Activated naive CD8-positive, alpha-beta T cell treated with anti-CD3 and anti-CD28 coated beads for 36 hours (primary cell): ENCODE measurements around the gene PHF21A. TPM values are rescaled to one million over a fixed set of nuclear protein-coding genes. Genes with fewer than 3 reads are reported as not detected.

Source experiments
- DNase-seq: peaks from one replicate; pipeline ENCODE4 v3.0.0; 2021
- H3K27ac Mint-ChIP-seq: one replicate; pipeline ENCODE4 v1.8.0; 2022; ENCODE audit warnings: mild to moderate bottlenecking, moderate library complexity, mixed read lengths
- H3K27me3 Mint-ChIP-seq: one replicate; pipeline ENCODE4 v1.8.0; 2022; ENCODE audit warnings: mild to moderate bottlenecking, mixed read lengths
- H3K36me3 Mint-ChIP-seq: one replicate; pipeline ENCODE4 v1.8.0; 2021; ENCODE audit warnings: mild to moderate bottlenecking, mixed read lengths
- H3K4me1 Mint-ChIP-seq: one replicate; pipeline ENCODE4 v1.8.0; 2021; ENCODE audit warnings: mixed read lengths
- H3K4me3 Mint-ChIP-seq: one replicate; pipeline ENCODE4 v1.8.0; 2022; ENCODE audit warnings: mild to moderate bottlenecking, moderate library complexity, mixed read lengths
- H3K9me3 Mint-ChIP-seq: one replicate; pipeline ENCODE4 v1.8.0; 2022; ENCODE audit warnings: mixed read lengths
- total RNA-seq, 2 experiments: library from RNA; stranded (reverse); gene quantifications; one replicate each; pipeline ENCODE4 v1.2.3, GENCODE V29; 2021

PHF21A gene
- total RNA-seq = 10 to 100 TPM; 24.8 to 29.7 TPM

GRCh38 chr11:46121301-46121723 is at the start of gene PHF21A:
Gene PHF21A (minus strand): TSS chr11:46121454. CDS start chr11:46084219, 37,235 bp downstream.
- H3K4me3 Mint-ChIP-seq = peak within 1 kb of the TSS; percentile 89
- DNase-seq = peak; percentile 96
- peaks cover 42% of the 10 kb centered on the region for H3K4me1 Mint-ChIP-seq
- H3K27me3 Mint-ChIP-seq = no peaks in the 10 kb centered on the region
- peaks cover 1% of the 10 kb centered on the region for H3K36me3 Mint-ChIP-seq
- peak within 1 kb of the TSS; percentile 93 for H3K27ac Mint-ChIP-seq
- H3K9me3 Mint-ChIP-seq = no peaks in the 10 kb centered on the region

- peak overlapping the region; percentile 22 for H3K27ac Mint-ChIP-seq
Observed at GRCh38 chr11:46170797-46171196, 49.5 kb upstream of the PHF21A start.

GRCh38 chr11:46162700-46163099 is 41.4 kb upstream of the PHF21A start:
- peak; percentile 9 for DNase-seq
- peaks cover 44% of the 10 kb centered on the region for H3K27me3 Mint-ChIP-seq
- H3K4me3 Mint-ChIP-seq = no peak overlapping the region

More at GRCh38 chr11:46170797-46171196, 49.5 kb upstream of the PHF21A start:
- DNase-seq = no peak
- no peaks in the 10 kb centered on the region for H3K4me1 Mint-ChIP-seq
- H3K36me3 Mint-ChIP-seq = no peaks in the 10 kb centered on the region
- no peaks in the 10 kb centered on the region for H3K9me3 Mint-ChIP-seq
- H3K27me3 Mint-ChIP-seq = peaks cover 35% of the 10 kb centered on the region
- no peak overlapping the region for H3K4me3 Mint-ChIP-seq

GRCh38 chr11:46161201-46161600 is 39.9 kb upstream of the PHF21A start:
- Mint-ChIP-seq H3K9me3 (no peaks in the 10 kb centered on the region), H3K36me3 (no peaks in the 10 kb centered on the region), H3K4me3 (no peak overlapping the region), H3K27me3 (peaks cover 38% of the 10 kb centered on the region), H3K4me1 (peaks cover 2% of the 10 kb centered on the region), H3K27ac (no peak overlapping the region)
- no peak for DNase-seq

More at GRCh38 chr11:46162700-46163099, 41.4 kb upstream of the PHF21A start:
- no peak overlapping the region for H3K27ac Mint-ChIP-seq
- peaks cover 2% of the 10 kb centered on the region for H3K4me1 Mint-ChIP-seq
- H3K36me3 Mint-ChIP-seq = no peaks in the 10 kb centered on the region
- no peaks in the 10 kb centered on the region for H3K9me3 Mint-ChIP-seq

GRCh38 chr11:46160100-46160499 is 38.8 kb upstream of the PHF21A start:
- H3K27me3 Mint-ChIP-seq = peaks cover 35% of the 10 kb centered on the region
- DNase-seq = no peak

GRCh38 chr11:46159680-46160079 is 38.4 kb upstream of the PHF21A start:
- H3K27me3 Mint-ChIP-seq = peaks cover 34% of the 10 kb centered on the region
- H3K4me1 Mint-ChIP-seq = peaks cover 2% of the 10 kb centered on the region
- no peak for DNase-seq
- no peak overlapping the region for H3K27ac Mint-ChIP-seq
- H3K4me3 Mint-ChIP-seq = no peak overlapping the region
- no peaks in the 10 kb centered on the region for H3K36me3 Mint-ChIP-seq
- H3K9me3 Mint-ChIP-seq = no peaks in the 10 kb centered on the region

More at GRCh38 chr11:46160100-46160499, 38.8 kb upstream of the PHF21A start:
- H3K36me3 Mint-ChIP-seq = no peaks in the 10 kb centered on the region
- H3K4me3 Mint-ChIP-seq = no peak overlapping the region
- H3K27ac Mint-ChIP-seq = no peak overlapping the region
- peaks cover 2% of the 10 kb centered on the region for H3K4me1 Mint-ChIP-seq
- H3K9me3 Mint-ChIP-seq = no peaks in the 10 kb centered on the region

- Mint-ChIP-seq H3K9me3 (peaks cover 2% of the 10 kb centered on the region), H3K4me3 (no peak overlapping the region), H3K27me3 (no peaks in the 10 kb centered on the region), H3K36me3 (no peaks in the 10 kb centered on the region), H3K27ac (no peak overlapping the region), H3K4me1 (no peaks in the 10 kb centered on the region)
- DNase-seq = no peak
Observed at GRCh38 chr11:46149826-46150225, 28.6 kb upstream of the PHF21A start.

GRCh38 chr11:46149342-46149741 is 28.1 kb upstream of the PHF21A start:
- H3K4me1 Mint-ChIP-seq = no peaks in the 10 kb centered on the region
- no peak overlapping the region for H3K4me3 Mint-ChIP-seq
- H3K27me3 Mint-ChIP-seq = no peaks in the 10 kb centered on the region
- peaks cover 2% of the 10 kb centered on the region for H3K9me3 Mint-ChIP-seq
- H3K36me3 Mint-ChIP-seq = no peaks in the 10 kb centered on the region
- H3K27ac Mint-ChIP-seq = no peak overlapping the region
- DNase-seq = no peak

- Mint-ChIP-seq H3K27me3 (no peaks in the 10 kb centered on the region), H3K27ac (no peak overlapping the region), H3K4me1 (no peaks in the 10 kb centered on the region), H3K9me3 (no peaks in the 10 kb centered on the region), H3K36me3 (no peaks in the 10 kb centered on the region), H3K4me3 (no peak overlapping the region)
- DNase-seq = no peak
Observed at GRCh38 chr11:46144741-46145140, 23.5 kb upstream of the PHF21A start.

GRCh38 chr11:46143049-46143806 is 22.0 kb upstream of the PHF21A start:
- DNase-seq = no peak
- H3K27ac Mint-ChIP-seq = no peak overlapping the region
- H3K27me3 Mint-ChIP-seq = peaks cover 4% of the 10 kb centered on the region
- H3K9me3 Mint-ChIP-seq = no peaks in the 10 kb centered on the region
- H3K4me1 Mint-ChIP-seq = no peaks in the 10 kb centered on the region
- H3K4me3 Mint-ChIP-seq = no peak overlapping the region
- H3K36me3 Mint-ChIP-seq = no peaks in the 10 kb centered on the region

- no peak overlapping the region for H3K4me3 Mint-ChIP-seq
- no peak for DNase-seq
- H3K27me3 Mint-ChIP-seq = peaks cover 4% of the 10 kb centered on the region
Observed at GRCh38 chr11:46142561-46142960, 21.3 kb upstream of the PHF21A start.

GRCh38 chr11:46141597-46141996 is 20.3 kb upstream of the PHF21A start:
- Mint-ChIP-seq H3K4me1 (no peaks in the 10 kb centered on the region), H3K27ac (no peak overlapping the region), H3K4me3 (no peak overlapping the region), H3K9me3 (no peaks in the 10 kb centered on the region), H3K27me3 (peaks cover 4% of the 10 kb centered on the region), H3K36me3 (no peaks in the 10 kb centered on the region)
- no peak for DNase-seq

More at GRCh38 chr11:46142561-46142960, 21.3 kb upstream of the PHF21A start:
- Mint-ChIP-seq H3K36me3 (no peaks in the 10 kb centered on the region), H3K9me3 (no peaks in the 10 kb centered on the region), H3K4me1 (no peaks in the 10 kb centered on the region), H3K27ac (no peak overlapping the region)

GRCh38 chr11:46134540-46134939 is 13.3 kb upstream of the PHF21A start:
- no peak for DNase-seq
- no peak overlapping the region for H3K4me3 Mint-ChIP-seq
- H3K4me1 Mint-ChIP-seq = no peaks in the 10 kb centered on the region
- H3K36me3 Mint-ChIP-seq = no peaks in the 10 kb centered on the region
- H3K27ac Mint-ChIP-seq = no peak overlapping the region
- H3K27me3 Mint-ChIP-seq = peaks cover 4% of the 10 kb centered on the region
- no peaks in the 10 kb centered on the region for H3K9me3 Mint-ChIP-seq

GRCh38 chr11:46134061-46134460 is 12.8 kb upstream of the PHF21A start:
- no peak overlapping the region for H3K27ac Mint-ChIP-seq
- no peak for DNase-seq
- H3K9me3 Mint-ChIP-seq = no peaks in the 10 kb centered on the region
- no peak overlapping the region for H3K4me3 Mint-ChIP-seq
- H3K36me3 Mint-ChIP-seq = no peaks in the 10 kb centered on the region
- no peaks in the 10 kb centered on the region for H3K4me1 Mint-ChIP-seq
- H3K27me3 Mint-ChIP-seq = peaks cover 4% of the 10 kb centered on the region

GRCh38 chr11:46133119-46133518 is 11.9 kb upstream of the PHF21A start:
- DNase-seq = no peak
- Mint-ChIP-seq H3K4me3 (no peak overlapping the region), H3K4me1 (no peaks in the 10 kb centered on the region), H3K9me3 (no peaks in the 10 kb centered on the region), H3K36me3 (no peaks in the 10 kb centered on the region), H3K27me3 (no peaks in the 10 kb centered on the region), H3K27ac (no peak overlapping the region)
